HUDEP-2 (cell line): Measurements from ENCODE around the gene IGF1.
"Not testable (repeated sequence)": the region's sequence is repeated elsewhere in the genome, so short reads cannot be mapped to it uniquely, and the experiment has no call there.

ENCODE experiments used
- DNase-seq, 76 experiments: peaks; one replicate each; lab custom pipeline; 2025; ENCODE audit not compliant: unreplicated experiment in 76 of 76; lab: John Stamatoyannopoulos, UW

IGF1 gene

DNA sequence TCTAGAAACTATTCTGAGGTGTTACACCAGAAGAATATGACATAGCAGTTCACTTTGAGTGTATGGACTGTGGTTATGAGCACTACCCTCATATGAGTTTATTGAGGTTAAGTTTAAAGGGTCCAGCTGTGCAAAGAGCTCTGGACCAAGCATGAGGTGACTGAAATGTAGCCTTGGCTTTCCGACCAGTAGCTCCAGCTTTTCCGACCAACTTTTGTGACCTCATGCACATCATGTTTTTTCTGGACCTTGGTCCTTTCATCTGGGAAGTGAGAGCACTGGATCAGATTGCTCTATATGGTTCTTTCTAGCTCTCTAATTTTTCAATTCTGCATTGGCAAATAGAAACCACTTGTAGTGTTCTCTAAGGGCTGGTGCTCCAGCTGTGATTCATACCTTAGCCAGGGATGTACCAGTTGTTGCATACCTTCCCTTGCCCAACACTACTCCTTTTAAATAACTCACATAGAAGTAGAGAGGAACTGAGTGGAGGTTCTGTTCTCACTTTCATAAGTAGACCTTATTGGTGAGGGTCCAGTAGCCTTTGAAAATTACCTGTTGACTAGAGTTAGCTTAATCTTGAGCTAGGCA lies 16.6 kb downstream of the IGF1 start:
- DNase-seq = no peak

DNA sequence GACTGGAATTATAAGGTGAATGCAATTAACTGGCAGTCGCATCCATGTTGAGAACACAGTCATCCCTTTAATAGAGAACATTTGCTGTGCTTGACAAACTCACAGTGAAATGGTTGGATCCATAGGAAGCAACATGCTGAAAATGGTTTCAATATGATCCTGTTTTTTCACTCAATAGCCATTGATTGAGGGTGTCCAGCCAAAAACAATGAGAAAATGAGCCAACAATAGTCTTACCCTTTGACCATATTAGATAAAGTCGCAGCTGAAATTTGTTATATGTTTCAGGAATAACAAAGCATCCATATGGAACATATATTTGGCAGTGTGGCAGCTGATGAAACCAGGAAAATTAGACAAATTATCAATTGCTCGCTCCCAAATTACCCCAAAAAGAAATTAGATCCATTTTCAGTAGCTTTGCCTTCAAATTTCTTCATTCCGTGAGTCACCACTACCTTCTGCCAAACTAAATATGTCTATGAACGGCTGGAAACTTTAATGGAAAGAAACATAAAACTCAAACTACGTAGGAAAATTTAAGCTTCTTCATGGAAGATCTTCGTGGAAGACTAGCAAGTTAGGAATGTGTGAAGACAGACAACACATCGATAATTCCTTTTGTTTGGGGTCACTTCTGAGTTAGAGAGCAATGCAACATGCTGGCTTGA lies 17.4 kb downstream of the IGF1 start:
- DNase-seq = no peak

DNA sequence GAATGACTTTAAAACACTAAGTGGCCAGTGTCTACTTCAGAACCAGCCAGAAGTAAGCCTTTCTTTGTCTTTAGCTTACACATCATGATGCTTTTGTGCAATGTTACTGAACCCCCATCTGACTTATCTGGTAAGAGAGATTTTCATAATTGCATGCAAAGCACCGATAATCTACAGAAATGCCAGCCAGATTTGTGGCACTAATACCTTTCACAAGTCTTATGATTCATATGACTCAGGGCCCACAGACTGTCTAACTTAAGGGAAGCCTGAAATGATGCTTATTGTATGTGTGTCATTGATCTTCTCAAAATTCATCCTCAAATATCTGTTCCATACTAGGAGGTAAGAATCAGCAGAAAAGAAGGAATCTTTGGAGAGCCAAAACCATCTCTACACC lies 18.0 kb downstream of the IGF1 start:
- DNase-seq = no peak

DNA sequence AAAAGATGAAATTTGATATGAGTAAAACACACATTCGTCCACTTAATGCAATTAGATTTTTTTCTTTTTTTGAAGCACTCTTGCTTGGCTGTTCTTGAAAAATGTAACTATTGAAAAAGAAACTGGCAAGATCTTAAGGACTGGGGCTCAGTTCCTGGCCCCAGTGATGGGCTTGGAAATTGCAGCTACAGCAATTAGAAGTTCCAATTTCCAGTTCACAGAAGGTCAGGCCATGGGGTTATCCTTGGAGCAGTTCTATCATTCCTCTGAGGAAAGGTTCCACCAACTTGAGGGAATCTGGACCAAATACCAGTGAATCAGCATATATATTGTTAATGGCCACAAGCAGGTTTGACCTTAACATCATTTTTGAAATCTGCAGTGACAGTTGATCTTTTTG lies 18.9 kb downstream of the IGF1 start:
- DNase-seq = no peak

DNA sequence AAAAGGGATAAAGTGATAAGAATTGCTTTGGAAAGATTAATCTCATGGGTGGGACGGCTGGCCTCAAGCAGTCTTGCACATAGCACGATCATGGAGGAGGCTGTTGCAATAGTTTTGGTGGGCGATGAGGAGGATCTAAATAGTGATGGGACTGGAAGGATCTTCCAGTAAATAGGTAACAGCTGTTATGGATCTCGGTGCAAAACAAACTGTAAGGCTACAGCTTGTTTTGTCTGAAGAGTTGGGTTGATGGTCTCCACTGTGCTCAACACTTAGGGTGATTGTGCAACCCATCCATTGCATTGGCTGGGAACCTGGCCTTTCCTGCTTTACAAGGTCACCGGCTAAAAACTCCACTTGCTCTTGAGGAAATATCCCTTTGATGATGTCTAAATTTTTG lies 21.0 kb downstream of the IGF1 start:
- no peak for DNase-seq

DNA sequence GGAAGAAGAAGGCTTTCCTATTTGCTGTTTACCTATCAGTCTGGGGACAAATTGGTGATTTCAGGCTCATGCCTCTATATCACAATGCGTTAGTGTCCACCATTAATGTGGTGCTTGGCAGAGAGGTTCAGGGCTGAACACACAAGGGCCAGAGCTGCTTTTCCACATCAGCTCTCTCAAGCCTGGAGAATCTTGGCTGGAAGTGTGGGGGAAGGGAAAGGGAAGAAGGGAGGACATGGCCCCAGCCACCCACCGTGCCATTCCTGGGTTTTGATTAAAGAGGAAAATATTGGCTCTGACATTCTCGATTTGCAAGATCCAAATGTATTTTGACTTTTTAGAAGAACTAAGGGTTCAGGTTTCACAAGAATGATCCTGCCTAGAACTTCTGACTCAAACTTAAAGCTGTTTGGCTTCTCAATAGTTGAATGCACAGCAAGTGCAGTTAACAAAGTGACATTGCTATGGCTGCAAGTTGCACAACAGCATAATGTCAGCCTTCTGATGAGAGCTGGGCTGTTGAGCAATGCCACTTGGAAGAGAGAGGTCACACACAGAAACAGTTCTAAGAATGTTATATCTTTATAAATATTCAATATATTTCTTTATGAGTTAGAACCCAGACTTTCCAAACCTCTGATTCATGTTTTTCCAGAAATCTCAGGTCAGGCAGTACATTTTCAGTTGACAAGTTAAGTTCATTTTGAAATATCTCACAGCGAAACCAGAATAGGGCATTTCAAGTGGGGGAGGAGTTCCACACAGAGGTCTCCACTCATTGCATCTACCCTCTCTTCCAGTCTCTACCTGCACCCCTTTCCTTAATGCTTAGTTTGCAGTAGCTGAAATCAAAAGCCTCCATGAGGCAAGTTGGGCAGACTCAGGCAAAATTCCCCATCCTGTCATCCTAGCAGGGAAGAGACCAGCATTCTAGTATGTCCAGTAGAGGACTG lies 25.3 kb downstream of the IGF1 start:
- DNase-seq = no peak

DNA sequence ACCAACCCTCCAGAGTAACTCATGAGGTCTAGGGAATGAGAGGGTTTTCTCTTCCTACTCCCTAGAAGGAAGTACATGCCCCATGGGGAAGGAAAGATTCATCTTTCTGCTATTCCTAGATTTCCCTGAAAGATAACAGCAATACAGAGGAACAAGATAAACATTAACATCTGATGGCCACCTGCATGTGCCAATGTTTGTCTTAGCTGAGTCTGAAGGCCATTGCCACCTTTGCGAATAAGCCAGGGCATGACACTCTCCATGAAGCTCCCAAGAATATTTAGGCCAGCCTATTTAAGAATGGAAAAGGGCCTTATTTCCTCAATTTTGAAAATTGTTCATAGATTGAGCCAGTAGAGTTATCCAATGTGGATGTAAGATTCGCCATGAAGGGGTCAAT lies 26.0 kb downstream of the IGF1 start:
- DNase-seq = no peak

DNA sequence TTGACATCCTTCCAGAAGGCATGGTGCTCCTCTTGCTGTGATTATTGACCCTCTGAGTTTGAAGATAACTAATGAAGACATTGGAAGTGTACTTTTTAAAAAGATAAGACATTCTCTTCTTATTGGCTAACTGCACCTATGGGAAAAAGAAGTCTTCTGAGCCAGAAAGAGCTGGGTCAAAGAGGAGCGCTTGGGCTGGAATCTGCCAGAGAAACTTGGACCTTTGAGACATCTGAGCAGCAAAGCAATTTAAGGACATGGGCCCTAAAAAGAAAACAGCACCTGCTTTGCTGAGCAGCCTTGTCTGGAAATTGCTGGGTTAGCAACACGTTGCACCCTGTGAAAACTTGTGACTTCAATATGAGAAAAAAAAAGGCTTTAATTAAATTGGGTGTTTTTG lies 27.8 kb downstream of the IGF1 start:
- DNase-seq = no peak

DNA sequence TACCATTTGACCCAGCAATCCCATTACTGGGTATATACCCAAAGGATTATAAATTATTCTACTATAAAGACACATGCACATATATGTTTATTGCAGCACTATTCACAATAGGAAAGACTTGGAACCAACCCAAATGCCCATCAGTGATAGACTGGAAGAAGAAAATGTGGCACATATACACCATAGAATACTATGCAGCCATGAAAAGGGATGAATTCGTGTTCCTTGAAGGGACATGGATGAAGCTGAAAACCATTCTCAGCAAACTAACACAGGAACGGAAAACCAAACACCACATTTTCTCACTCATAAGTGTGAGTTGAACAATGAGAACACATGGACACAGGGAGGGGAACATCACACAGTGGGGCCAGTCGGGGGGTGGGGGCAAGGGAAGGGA lies 31.3 kb downstream of the IGF1 start:
- not testable (repeated sequence) for DNase-seq

DNA sequence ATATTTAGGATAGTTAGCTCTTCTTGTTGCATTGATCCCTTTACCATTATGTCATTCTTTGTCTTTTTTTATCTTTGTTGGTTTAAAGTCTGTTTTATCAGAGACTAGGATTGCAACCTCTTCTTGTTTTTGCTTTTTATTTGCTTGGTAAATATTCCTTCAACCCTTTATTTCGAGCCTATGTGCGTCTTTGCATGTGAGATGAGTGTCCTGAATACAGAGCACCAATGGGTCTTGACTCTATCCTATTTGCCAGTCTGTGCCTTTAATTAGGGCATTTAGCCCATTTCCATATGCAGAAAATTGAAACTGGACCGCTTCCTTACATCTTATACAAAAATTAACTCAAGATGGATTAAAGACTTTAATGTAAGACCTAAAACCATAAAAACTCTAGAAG lies 32.9 kb downstream of the IGF1 start:
- DNase-seq = not testable (repeated sequence)

DNA sequence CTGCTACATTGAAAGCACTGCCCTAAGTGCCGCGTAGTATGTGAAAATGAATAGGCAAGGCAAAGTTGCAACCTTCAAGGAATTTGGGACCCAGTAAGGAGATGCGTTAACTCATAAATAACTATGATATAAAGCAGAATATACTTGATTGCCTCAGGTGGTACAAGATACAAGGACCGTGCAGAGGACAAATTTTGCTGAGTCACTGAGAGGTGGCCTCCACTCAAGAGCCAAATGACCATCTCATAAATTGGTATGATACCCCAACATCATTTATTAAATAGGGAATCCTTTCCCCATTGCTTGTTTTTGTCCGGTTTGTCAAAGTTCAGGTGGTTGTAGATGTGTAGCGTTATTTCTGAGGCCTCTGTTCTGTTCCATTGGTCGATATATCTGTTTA lies 35.7 kb downstream of the IGF1 start:
- no peak for DNase-seq

DNA sequence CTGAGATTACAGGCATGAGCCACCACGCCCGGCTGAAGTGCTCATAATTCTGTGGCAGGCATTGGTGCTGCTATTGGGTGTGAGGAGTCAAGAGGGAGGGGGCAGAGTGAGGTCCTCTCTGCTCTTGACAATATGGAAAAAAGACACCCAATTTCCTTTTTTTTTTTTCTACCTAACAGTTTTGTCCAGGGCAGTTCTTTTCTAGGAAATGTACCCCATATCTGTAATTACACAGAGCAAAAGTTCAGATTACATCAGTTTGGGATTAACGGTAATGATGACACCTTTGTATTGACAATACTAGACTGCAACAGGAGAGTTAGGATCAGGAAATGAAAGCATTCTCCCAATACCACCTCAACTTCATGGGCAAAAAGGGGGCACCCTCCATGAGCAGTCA lies 36.3 kb downstream of the IGF1 start:
- DNase-seq = no peak

DNA sequence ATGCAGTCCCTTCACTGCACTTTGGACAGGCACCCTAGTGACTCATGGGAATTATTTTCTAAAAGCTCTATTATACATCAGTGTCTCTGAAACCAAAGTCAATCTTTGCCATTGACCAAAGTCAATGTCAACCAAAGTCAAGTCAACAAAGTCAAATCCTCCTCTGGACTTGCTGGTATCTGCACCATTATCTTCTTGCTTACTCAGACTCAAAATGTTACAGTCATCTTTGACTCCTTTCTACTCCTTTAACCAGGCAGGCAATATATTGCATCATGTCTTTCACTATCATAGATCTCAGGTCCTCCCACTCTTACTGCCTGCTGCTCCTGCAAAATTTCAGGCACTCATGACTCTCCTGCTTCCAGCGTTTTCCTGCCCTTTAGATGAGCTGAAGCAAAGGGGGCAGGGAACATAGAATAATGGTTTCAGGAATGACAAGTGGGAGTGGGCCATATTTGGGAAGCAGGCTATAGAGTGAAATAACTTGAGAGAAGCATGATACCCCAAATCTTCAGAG lies 39.2 kb downstream of the IGF1 start:
- no peak for DNase-seq

DNA sequence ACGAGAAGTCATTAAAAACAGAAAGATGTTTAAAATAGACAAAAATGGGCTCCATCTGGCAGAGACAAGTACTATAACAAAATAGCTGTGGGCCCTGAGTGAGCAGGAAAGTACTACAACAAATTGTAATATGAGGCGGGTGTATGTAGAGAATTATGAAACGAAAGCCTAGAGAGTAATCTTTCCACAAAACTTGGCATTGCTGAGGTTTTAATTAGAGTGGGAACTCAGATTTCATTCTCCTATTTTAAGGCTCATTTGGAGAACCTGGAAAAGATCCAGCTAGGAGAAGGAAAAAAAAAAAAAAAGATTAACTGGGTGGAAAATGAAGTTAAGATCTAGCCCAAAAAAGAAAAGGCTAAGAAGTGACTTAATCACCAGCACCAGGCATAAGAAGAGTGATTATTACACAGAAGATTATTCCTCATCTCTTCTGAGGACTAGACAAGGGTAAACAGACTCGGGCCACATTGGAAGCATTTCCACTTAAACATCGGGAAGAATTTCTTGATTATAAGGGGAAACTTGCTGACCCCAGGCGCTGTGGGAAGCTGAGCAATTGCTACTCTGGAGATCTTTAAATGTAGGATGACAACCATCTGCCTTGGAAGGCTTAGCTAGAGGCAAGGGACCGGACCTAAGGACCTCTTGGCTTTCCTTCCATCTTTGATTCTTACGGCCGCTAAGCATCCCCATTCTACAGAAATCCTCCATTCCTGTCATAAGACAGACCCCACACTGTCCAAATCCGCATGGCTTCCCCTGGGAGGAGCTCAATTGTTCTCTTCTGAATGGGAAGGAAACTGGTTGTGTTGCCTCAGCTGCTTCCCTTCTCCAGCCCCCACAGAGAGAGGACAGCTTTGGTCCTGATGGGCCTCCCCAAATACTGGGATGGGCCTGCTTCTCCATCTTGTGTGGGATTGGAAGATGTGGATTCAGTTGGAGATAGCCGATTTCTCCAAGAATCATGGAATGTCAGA lies 40.6 kb downstream of the IGF1 start:
- no peak for DNase-seq

DNA sequence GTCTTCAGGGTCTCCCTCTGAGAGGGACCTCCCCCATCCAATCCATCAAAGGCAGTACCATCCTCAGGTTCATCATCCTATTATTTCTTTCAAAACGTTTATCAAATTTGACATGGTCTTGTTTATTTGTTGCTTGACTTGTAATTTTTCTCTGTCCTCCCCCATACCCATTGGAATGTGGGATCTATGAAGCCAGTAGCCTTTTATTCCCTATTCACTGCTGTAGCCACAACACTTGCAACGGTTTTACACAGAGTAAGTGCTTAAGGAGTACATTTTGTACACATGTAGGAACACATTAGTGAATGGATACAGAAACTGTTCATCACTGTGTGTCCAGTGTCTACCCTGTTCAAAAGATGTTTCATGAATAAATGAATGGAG lies 41.5 kb downstream of the IGF1 start:
- no peak for DNase-seq

DNA sequence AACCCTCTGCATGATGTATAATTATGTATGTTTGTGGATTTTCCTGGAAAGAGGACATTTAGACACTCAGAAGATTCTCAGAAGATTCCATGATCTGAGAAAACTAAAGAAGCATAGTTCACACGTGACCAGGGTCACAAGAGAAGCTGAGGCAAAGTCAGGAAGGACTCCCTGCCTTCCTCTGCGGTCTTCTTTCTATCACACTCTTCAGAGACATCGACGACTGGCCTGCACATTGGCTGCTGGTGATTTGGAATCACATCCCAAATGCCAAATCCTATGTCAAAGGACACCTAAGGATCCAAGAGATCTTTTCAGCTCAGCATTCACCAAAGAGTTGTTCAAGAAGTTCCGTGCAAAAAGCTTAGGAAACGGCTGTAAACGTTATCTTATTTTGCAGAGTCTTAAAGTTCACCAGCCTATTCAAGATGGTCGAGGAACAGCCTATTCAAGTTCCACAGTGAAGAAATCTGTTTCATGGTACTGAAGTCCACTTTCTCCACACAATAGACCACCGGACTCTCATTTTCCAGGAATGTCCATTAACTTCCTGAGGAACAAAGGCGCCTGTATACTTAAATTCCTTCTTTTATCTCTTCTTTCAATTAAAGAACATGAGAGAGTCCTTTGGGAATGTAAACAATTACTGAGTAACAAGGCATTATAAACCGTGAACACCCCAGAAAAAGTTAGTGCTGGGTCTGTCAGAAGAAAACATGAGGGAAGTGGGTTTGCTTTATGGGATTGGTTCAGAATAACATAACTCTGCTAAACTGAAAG lies 42.1 kb downstream of the IGF1 start:
- DNase-seq = no peak

DNA sequence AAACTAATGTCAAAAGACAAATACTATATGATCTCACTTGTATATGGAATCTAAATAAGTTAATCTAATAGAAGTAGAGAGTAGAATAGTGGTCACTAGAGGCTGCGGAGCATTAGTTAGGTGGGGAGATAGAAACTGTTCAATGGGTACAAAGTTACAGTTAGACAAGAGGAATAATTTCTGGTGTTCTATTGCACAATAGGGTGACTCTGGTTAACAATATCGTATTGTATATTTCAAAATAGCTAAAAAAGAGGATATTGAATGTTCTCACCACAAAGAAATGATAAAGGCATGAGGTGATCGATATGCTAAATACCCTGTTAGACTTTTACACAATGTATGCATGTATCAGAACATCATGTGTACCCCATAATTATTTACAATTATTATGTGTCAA lies 42.9 kb downstream of the IGF1 start:
- no peak for DNase-seq

DNA sequence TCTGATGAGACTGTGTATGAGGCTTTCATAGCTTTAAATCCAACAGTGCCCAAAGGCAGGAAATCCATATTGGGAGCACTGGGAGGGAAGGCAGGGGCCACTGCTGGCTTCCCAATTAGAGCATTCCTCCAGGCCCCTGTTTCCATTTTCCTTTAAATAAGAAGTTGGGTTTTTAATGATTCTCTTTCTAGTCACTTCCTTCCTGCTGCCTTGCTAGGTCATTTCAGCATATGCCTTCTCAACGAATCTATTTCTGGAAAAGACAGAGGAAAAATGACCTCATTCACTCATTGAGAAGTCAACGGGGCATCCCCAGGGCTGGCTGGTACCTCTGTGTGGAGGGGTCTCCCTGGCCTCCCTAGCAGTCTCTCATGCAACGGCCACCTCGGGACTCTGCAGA lies 43.5 kb downstream of the IGF1 start:
- DNase-seq = no peak

DNA sequence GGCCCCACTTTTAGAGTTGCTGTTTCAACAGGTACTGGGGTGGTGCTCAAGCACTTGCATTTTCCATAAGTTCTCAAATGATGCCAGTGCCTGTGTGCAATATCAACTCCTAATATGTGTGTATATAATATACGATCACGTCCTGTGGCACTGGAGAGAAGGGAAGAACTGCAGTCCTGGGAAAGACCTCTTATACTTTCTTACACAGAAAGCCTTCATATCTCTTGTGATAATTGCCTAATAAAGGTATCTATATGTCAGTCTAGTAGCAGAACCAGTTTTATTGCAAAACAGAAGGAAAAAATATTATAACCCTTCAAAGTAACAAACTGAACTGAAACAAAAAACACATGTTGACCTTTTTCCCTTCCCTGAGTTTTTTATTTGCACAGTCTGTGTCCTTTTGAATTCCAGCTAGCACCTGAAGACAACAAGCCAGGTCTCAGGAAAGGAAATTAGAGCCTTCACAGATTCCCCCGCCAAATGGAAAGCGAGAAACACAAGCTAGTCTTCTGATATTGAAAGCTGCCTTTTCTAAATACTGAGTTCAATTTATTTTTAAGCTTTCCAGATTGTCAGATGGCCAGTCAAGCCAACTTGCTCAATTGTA lies 44.4 kb downstream of the IGF1 start:
- DNase-seq = no peak
